GM12801 (cell line): Measurements from ENCODE around the gene TENT4A.

Source experiments
- TF ChIP-seq, protein P1 (sequence below): IDR thresholded peaks from one replicate; pipeline ENCODE4 v1.5.1; 2011; ENCODE audit warnings: control low read depth; ENCODE audit not compliant: insufficient read length; ENCODE audit errors: extremely low read depth

The TENT4A gene

DNA sequence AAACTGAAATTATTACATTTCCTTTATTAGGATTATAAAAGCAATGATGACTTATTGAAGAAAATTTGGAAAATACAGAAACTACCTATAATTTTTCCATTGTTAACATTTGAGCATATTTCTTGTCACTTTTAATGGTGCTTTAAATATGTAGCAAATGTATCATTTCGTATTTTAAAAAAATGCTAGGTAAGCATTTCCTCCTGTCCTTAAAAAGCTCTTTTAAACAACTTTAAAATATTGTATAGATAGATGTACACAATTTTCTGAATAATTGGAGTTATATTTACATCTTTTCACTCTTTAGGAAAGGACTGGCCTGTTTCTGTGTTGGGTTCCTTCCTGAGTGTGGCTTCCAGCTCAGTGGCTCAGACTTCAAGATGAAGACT is 15.6 kb downstream of the TENT4A start:
- TF ChIP-seq, protein P1, sequence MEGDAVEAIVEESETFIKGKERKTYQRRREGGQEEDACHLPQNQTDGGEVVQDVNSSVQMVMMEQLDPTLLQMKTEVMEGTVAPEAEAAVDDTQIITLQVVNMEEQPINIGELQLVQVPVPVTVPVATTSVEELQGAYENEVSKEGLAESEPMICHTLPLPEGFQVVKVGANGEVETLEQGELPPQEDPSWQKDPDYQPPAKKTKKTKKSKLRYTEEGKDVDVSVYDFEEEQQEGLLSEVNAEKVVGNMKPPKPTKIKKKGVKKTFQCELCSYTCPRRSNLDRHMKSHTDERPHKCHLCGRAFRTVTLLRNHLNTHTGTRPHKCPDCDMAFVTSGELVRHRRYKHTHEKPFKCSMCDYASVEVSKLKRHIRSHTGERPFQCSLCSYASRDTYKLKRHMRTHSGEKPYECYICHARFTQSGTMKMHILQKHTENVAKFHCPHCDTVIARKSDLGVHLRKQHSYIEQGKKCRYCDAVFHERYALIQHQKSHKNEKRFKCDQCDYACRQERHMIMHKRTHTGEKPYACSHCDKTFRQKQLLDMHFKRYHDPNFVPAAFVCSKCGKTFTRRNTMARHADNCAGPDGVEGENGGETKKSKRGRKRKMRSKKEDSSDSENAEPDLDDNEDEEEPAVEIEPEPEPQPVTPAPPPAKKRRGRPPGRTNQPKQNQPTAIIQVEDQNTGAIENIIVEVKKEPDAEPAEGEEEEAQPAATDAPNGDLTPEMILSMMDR: no peak

DNA sequence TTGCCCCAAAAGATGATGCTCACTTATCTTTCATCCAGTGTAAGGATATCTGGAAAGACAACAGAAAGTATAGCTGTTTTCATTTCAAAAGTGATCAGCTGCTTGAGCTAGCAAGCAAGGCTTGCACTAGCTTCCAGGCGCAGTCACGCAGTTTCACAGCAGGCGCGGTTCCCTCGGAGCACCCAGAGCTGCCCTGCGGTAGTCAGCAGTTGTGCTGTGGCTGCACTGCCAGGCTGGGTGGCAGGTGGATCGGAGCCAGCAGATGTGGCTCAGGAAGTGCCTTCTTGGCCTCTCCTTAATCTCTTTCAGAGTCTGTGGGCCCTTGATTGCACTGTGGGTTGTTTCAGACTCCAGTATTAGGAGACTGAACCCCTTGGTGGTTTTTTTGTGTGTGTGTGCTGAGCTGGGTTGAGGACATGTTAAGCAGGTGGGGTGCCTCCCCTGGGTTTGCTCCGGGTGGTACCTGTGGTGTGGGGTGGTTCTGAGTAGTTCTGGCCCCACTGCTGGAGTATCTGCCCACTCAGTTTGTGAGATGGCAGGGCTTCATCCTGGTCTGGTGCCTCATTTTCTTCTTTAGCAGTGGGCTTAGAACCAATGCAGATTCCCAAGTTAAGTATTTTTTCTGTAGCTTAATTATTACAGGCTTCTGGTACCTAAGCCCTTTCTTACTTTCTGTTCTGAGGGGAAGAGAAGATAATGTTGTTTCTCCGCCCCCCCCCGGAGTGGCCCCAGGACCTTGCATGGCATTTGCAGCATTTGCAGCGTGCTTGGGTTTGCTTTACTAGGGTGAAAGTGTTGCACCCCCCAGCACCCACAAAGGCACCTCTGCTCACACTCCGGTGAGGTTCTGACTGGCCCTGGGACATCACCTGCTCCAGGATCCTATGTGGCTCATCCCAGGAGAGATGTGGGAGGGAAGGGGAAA is 16.4 kb downstream of the TENT4A start:
- TF ChIP-seq, protein P1: no peak

DNA sequence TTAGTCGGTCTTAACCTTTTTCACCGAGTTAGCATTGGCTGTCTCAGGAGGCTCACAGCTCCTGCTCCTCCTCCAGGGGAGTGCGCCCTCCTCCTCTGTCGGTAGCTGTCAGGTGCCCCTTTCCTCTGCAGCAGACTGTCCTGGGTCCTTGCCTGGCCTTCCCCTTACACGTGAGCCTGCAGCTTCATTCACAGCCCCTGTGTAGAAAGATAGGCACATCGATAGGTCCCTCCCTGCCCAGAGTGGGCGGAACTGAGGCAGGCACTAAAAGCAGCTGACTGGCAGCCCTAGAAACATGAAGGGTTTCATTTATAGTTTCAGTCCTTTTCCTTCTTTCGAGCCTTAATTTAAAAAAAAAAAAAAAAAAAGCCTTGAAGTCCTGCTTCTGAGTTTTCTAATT is 17.2 kb downstream of the TENT4A start:
- TF ChIP-seq, protein P1: no peak

DNA sequence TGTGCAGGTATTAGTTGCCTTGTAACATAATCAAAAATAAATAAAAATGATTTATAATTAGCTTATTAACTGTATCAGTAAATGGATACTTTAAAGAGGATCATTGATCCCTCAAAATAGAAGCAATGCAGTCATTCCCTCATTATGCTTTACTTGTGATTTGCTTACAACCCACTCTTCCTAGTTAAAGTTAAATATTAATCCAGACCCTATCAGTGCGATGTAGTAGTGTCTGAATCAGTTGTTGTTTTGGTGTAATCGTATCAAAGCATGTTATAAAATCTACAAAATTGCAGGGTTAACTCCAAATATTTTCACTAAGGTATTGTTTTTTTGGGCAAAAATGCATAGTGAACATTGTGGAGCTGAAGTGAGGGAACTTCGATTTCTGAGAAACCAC is 17.6 kb downstream of the TENT4A start:
- TF ChIP-seq, protein P1: no peak

DNA sequence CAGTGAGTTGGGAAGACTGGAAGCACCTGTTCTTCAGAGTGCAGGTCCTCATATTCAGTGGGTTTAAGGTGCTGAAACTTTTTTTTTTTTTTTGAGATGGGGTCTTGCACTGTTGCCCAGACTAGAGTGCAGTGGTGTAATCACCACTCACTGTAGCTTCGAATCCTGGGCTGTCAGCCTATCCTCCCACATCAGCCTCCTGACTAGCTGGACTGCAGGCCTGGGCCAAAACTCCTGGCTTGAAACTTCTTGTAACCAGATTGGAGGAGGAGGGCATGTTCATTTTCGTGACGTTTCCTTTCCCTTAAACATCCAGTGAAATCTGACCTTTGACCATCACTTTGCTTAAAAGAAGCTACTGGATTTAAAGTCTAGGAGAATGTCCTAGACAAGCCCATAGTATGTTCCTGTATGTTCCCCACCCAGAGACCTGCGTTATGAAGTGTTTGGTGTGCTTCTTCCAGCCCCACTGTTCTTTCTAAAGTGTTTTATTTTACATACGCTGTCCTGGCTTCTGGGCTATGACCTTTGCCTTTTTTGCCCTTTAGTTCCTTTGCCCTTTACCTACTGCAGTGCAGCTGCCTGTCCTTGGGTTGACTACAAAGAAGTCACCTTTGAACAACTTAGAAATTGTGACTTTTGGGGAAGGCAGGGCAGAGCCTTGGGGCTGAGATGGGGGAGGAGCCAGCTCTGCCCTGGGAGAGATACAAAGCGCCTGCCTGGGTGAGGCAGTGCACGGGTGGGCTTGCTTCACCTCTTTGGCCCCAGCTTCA is 18.4 kb downstream of the TENT4A start:
- TF ChIP-seq, protein P1: no peak

DNA sequence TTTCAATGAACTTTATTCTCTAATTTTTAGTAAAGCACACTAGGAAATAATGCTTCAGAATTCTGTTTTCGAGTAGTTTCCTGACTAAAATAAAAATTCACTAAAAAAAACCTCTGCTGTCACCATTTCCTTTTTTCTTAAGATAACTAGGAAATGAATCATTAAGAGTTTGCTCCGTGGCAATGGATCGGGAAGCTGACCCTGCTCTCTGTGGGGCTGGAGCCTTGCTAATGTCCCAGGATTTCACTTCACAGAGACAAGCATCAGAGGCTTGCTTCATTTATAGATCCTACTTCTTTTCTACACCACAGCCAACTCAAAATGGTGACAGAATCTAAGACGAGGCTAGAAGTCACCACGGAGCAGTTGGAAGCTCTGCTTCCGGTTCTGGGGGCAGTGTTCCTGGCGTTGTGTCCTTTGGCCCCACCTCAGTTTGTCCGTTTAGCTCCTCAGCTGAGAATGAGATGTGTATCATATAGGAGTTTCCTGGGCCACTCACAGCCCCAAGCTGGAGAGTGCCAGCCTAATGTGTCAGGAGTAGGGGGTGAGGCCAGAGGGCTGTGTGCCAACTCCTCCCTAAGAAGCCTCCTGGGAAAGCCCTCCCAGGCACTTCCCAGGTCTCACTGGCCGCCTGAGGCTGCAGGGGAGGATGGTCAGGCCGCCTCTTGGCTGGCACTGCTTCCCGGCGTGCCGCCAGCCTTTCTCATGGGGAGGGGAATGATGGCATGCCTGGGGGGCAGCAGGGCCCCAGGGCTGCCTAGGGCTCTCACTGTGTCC is 19.6 kb downstream of the TENT4A start:
- TF ChIP-seq, protein P1: no peak
